OCI-LY1 (cell line): Measurements from ENCODE around the gene NR5A1.

Source experiments
- H2AFZ ChIP-seq: fragments of 200-600 bp; sonication (generic), shearing (Covaris generic); 2 replicates; pipeline ENCODE4 v1.6.0; 2014; ENCODE audit warnings: antibody characterized with exemption, mild to moderate bottlenecking, low read length
- H3F3A ChIP-seq: fragments of 200-600 bp; sonication (generic), shearing (Covaris generic); 2 replicates; pipeline ENCODE4 v1.6.0; 2014; ENCODE audit warnings: mild to moderate bottlenecking, antibody characterized with exemption, low read length, moderate library complexity; ENCODE audit not compliant: insufficient read depth
- H3K27ac ChIP-seq: fragments of 200-600 bp; sonication (generic); 2 replicates; pipeline ENCODE4 v1.5.1; 2014; ENCODE audit warnings: low read length, mixed run types, mild to moderate bottlenecking, low read depth; ENCODE audit not compliant: poor library complexity, severe bottlenecking
- H3K27me3 ChIP-seq: fragments of 200-600 bp; sonication (generic); 2 replicates; pipeline ENCODE4 v1.6.0; 2014; ENCODE audit warnings: antibody characterized with exemption, mild to moderate bottlenecking, low read length, moderate library complexity; ENCODE audit not compliant: insufficient read depth
- H3K36me3 ChIP-seq: fragments of 200-600 bp; sonication (generic); 2 replicates; pipeline ENCODE4 v1.6.1; 2014; ENCODE audit warnings: mild to moderate bottlenecking, antibody characterized with exemption, low read length, moderate library complexity, mixed read lengths; ENCODE audit not compliant: insufficient read depth
- H3K4me1 ChIP-seq: fragments of 200-600 bp; sonication (generic); 2 replicates; pipeline ENCODE4 v1.5.1; 2014; ENCODE audit warnings: mild to moderate bottlenecking, low read length, moderate library complexity; ENCODE audit not compliant: insufficient read depth, severe bottlenecking
- H3K4me2 ChIP-seq: fragments of 200-600 bp; sonication (generic), shearing (Covaris generic); 2 replicates; pipeline ENCODE4 v1.6.1; 2014; ENCODE audit warnings: low read length
- H3K4me3 ChIP-seq: fragments of 200-600 bp; sonication (generic); 2 replicates; pipeline ENCODE4 v1.5.1; 2014; ENCODE audit warnings: low read length, low read depth, mild to moderate bottlenecking, mixed read lengths; ENCODE audit not compliant: poor library complexity, severe bottlenecking
- H3K79me2 ChIP-seq: fragments of 200-600 bp; shearing (Covaris generic); 2 replicates; pipeline ENCODE4 v1.6.1; 2016; ENCODE audit warnings: mixed run types, low read length, mixed read lengths; ENCODE audit not compliant: insufficient read depth
- H3K9ac ChIP-seq: fragments of 200-600 bp; sonication (generic), shearing (Covaris generic); 2 replicates; pipeline ENCODE4 v1.6.1; 2014; ENCODE audit warnings: mild to moderate bottlenecking, low read length, mixed read lengths
- H3K9me2 ChIP-seq: fragments of 200-600 bp; sonication (generic), shearing (Covaris generic); 2 replicates; pipeline ENCODE4 v1.6.1; 2014; ENCODE audit warnings: low read depth, mild to moderate bottlenecking, low read length, mixed read lengths
- H3K9me3 ChIP-seq: fragments of 200-600 bp; shearing (Covaris generic); 2 replicates; pipeline ENCODE4 v1.6.1; 2014; ENCODE audit warnings: low read length, mixed read lengths
- H4K20me1 ChIP-seq: fragments of 200-600 bp; sonication (generic), shearing (Covaris generic); 2 replicates; pipeline ENCODE4 v1.6.0; 2016; ENCODE audit warnings: mild to moderate bottlenecking, low read length; ENCODE audit not compliant: insufficient read depth
- EZH2 ChIP-seq: fragments of 200-600 bp; sonication (generic), shearing (Covaris generic); IDR thresholded peaks from 2 replicates; pipeline ENCODE4 v1.8.0; 2017; ENCODE audit warnings: borderline replicate concordance, mixed run types, mild to moderate bottlenecking, antibody characterized with exemption, low read length, moderate library complexity, mixed read lengths
- TF ChIP-seq, protein P1 (sequence below): fragments of 200-600 bp; sonication (generic), shearing (Covaris generic); IDR thresholded peaks from 2 replicates; pipeline ENCODE4 v1.5.1; 2017; ENCODE audit warnings: mild to moderate bottlenecking, antibody characterized with exemption, low read length, moderate library complexity, mixed read lengths

The NR5A1 gene

GRCh38 chr9:124496463-124496862 is 10.7 kb downstream of the NR5A1 start:
- Histone ChIP-seq H3K4me3 (no peak overlapping the region), H3K36me3 (no peaks in the 10 kb centered on the region), H3K4me1 (no peaks in the 10 kb centered on the region), H3K9ac (no peak overlapping the region), H3K9me3 (no peaks in the 10 kb centered on the region), H2AFZ (no peak overlapping the region), H3K27ac (no peak overlapping the region), H3K27me3 (0 out of 2 replicates have a peak, but pooled peaks cover 5% of the 10 kb centered on the region), H3F3A (no peaks in the 10 kb centered on the region), H3K4me2 (no peak overlapping the region), H3K9me2 (no peaks in the 10 kb centered on the region), H4K20me1 (no peaks in the 10 kb centered on the region), H3K79me2 (no peaks in the 10 kb centered on the region)
- no peak for TF ChIP-seq EZH2
- TF ChIP-seq, protein P1, sequence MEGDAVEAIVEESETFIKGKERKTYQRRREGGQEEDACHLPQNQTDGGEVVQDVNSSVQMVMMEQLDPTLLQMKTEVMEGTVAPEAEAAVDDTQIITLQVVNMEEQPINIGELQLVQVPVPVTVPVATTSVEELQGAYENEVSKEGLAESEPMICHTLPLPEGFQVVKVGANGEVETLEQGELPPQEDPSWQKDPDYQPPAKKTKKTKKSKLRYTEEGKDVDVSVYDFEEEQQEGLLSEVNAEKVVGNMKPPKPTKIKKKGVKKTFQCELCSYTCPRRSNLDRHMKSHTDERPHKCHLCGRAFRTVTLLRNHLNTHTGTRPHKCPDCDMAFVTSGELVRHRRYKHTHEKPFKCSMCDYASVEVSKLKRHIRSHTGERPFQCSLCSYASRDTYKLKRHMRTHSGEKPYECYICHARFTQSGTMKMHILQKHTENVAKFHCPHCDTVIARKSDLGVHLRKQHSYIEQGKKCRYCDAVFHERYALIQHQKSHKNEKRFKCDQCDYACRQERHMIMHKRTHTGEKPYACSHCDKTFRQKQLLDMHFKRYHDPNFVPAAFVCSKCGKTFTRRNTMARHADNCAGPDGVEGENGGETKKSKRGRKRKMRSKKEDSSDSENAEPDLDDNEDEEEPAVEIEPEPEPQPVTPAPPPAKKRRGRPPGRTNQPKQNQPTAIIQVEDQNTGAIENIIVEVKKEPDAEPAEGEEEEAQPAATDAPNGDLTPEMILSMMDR, result no peak

GRCh38 chr9:124496075-124496449 is 11.1 kb downstream of the NR5A1 start:
- TF ChIP-seq EZH2, result no peak
- TF ChIP-seq, protein P1, result no peak
- Histone ChIP-seq H3K27me3 (0 out of 2 replicates have a peak, but pooled peaks cover 5% of the 10 kb centered on the region), H3K4me1 (no peaks in the 10 kb centered on the region), H4K20me1 (no peaks in the 10 kb centered on the region), H3K4me2 (no peak overlapping the region), H3K9me3 (no peaks in the 10 kb centered on the region), H3K27ac (no peak overlapping the region), H3K9ac (no peak overlapping the region), H3K4me3 (no peak overlapping the region), H3K79me2 (no peaks in the 10 kb centered on the region), H3K36me3 (no peaks in the 10 kb centered on the region), H3K9me2 (no peaks in the 10 kb centered on the region), H3F3A (no peaks in the 10 kb centered on the region), H2AFZ (no peak overlapping the region)

DNA sequence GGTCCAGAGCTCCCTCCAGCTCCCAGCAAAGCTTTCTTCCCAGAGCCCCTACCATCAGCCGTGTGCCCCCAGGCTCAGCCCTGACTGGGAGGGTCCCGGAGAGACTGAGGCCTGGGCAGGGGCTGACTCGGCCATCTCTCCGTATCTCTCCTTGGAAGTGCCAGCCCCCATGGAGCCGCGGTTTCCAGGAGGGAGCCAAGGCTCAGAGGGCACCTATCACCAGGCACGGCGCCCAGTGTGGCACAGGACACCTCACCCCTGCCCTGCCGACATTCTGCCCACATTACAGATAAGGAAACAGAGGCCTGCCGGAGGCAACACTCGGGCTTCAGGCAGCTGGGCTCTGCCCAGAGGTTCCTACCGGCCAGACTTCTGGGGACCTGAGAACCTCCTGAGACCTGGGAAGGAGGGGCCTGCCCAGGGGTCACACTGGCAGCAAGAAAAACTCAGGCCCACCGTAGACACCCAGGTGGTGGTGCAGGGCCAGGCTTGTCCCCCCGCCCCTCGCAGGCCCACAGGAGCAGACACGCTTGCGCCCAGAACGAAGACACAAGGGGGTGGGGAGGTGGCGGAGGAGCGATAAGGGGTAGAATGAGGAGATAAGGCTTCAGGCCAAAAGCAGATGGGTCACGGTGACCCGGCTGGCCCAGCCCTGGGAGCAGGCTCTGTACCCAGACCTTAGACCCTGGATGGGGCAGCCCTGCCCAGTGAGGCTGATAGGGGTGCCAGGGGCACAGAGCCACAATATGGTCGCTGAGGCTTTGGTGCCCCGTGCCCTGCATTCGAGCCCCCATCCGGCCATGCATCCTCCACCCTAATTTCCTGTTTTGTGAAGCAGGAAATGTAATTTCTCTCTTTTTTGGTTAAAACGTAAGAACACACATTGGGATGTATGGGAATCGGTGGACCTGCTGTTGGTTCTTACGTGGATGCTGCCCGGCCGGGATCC is 11.8 kb downstream of the NR5A1 start:
- no peaks in the 10 kb centered on the region for H3K4me1 ChIP-seq
- H4K20me1 ChIP-seq, result no peaks in the 10 kb centered on the region
- no peak for TF ChIP-seq EZH2
- TF ChIP-seq, protein P1, result no peak
- no peaks in the 10 kb centered on the region for H3K36me3 ChIP-seq
- H3K9me3 ChIP-seq, result no peaks in the 10 kb centered on the region
- H3K79me2 ChIP-seq, result no peaks in the 10 kb centered on the region
- H3K4me3 ChIP-seq, result no peak overlapping the region
- no peaks in the 10 kb centered on the region for H3K9me2 ChIP-seq
- H3F3A ChIP-seq, result no peaks in the 10 kb centered on the region
- no peak overlapping the region for H3K4me2 ChIP-seq
- H3K9ac ChIP-seq, result no peak overlapping the region
- no peak overlapping the region for H3K27ac ChIP-seq
- H2AFZ ChIP-seq, result no peak overlapping the region
- H3K27me3 ChIP-seq, result 0 out of 2 replicates have a peak, but pooled peaks cover 5% of the 10 kb centered on the region
